Measurements from ENCODE around the gene ANKRD28. TPM values are rescaled to one million over a fixed set of nuclear protein-coding genes. Genes with fewer than 3 reads are reported as not detected.
"Not testable (repeated sequence)": the region's sequence is repeated elsewhere in the genome, so short reads cannot be mapped to it uniquely, and the experiment has no call there.

ANKRD28 gene
- total RNA-seq, 4 donors from 2014 or later = 97.1 to 121 (median 105) TPM

DNA sequence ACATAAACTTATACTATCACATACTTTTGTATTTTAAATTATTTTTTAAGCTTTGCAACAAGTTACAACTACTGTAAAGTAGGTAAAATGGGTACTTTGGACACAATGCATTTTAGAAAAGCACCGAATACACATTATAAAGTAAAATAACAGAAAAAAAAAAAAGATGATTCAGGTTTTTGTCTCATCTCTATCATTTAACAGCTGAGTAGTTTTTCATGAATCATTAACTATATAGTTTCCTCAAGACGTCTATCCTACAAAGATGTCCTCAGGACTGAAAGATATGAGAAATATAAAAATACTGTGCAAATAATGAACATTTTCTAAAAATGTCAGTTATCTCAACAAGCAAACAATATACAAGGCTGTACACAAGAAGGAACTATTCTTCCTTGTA lies 46.9 kb downstream of the ANKRD28 start:
- H3K27me3 ChIP-seq = no peaks in the 10 kb centered on the region
- in situ Hi-C loops (cut with MboI; ENCODE audit: low sequenced_read_pairs in 4 of 4) (no loop called here), intact Hi-C loops (cut with DNase I; ENCODE audit: low total_unique reads) (no loop called here)
- DNase-seq (no peak), ATAC-seq (no peak)
- peak overlapping the region in 1 of 4 donors; percentile 86 for H3K27ac ChIP-seq
- peaks cover 0 to 13% of the 10 kb centered on the region in 2 donors for H3K36me3 ChIP-seq
- TF ChIP-seq CTCF (IDR thresholded peaks at IDR 0.05 in 4 of 5, conservative IDR thresholded peaks at IDR 0.05 in 1 of 5) = no peak
- TF ChIP-seq POLR2A (IDR thresholded peaks at IDR 0.05) = no peak
- H3K9me3 ChIP-seq = no peaks in the 10 kb centered on the region
- H3K4me1 ChIP-seq = peaks cover 9 to 22% of the 10 kb centered on the region in 2 donors
- H3K4me3 ChIP-seq = no peak overlapping the region

DNA sequence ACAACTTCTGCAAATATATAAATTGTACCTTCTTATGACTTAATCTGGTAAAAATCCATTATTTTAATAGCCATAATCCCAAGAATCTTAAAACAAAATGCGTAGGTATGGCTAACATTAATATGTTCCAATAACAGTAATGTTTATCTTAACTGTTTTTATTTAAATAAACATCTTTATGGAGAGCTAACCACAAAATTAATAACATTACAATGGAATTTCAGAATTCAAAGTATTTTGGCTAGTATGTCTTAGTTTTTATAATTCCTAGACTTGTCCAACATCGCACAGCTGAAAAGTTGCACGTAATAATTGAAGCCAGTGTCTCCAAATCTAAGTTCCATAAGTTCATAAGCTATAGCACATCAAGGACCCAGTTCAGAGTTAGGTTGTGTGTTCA lies 47.6 kb downstream of the ANKRD28 start:
- Histone ChIP-seq H3K36me3 (peaks cover 0 to 13% of the 10 kb centered on the region in 2 donors), H3K4me3 (no peak overlapping the region), H3K27me3 (no peaks in the 10 kb centered on the region), H3K9me3 (no peaks in the 10 kb centered on the region), H3K27ac (peak overlapping the region in 1 of 4 donors; percentile 86), H3K4me1 (peaks cover 11 to 24% of the 10 kb centered on the region in 2 donors)
- ATAC-seq = no peak
- DNase-seq = no peak
- intact Hi-C loops (cut with DNase I; ENCODE audit: low total_unique reads) (no loop called here), in situ Hi-C loops (cut with MboI; ENCODE audit: low sequenced_read_pairs in 4 of 4) (no loop called here)
- TF ChIP-seq CTCF (IDR thresholded peaks at IDR 0.05 in 4 of 5, conservative IDR thresholded peaks at IDR 0.05 in 1 of 5) (no peak), POLR2A (IDR thresholded peaks at IDR 0.05) (no peak)

DNA sequence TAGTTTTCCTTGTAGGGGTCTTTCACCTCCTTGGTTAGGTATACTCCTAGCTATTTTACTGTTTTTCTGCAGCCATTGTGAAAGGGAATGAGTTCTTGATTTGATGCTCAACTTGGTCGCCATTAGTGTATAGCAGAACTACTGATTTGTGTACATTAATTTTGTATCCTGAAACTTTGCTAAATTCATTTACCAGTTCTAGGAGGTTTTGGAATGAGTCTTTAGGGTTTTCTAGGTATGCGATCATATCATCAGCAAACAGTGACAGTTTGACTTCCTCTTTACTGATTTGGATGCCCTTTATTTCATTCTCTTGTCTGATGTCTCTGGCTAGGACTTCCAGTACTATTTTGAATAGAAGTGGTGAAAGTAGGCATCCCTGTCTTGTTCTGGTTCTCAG lies 51.9 kb downstream of the ANKRD28 start:
- ATAC-seq; H3K4me3 ChIP-seq; intact Hi-C loops (cut with DNase I; ENCODE audit: low total_unique reads); in situ Hi-C loops (cut with MboI; ENCODE audit: low sequenced_read_pairs in 4 of 4); H3K9me3 ChIP-seq; H3K27me3 ChIP-seq; DNase-seq: not testable (repeated sequence)
- Histone ChIP-seq H3K4me1 (peaks cover 7 to 12% of the 10 kb centered on the region in 2 donors), H3K36me3 (peaks cover 0 to 13% of the 10 kb centered on the region in 2 donors), H3K27ac (peak overlapping the region in 1 of 4 donors; percentile 66)

GRCh38 chr3:15744176-15744575 lies 53.6 kb downstream of the ANKRD28 start:
- no peaks in the 10 kb centered on the region for H3K9me3 ChIP-seq
- no peak overlapping the region for H3K4me3 ChIP-seq
- H3K27ac ChIP-seq = peak overlapping the region in 2 of 4 donors; percentile 37 to 66
- in situ Hi-C loops (cut with MboI; ENCODE audit: low sequenced_read_pairs in 4 of 4) (no loop called here), intact Hi-C loops (cut with DNase I; ENCODE audit: low total_unique reads) (no loop called here)
- H3K36me3 ChIP-seq = peaks cover 0 to 9% of the 10 kb centered on the region in 2 donors
- TF ChIP-seq CTCF (IDR thresholded peaks at IDR 0.05 in 4 of 5, conservative IDR thresholded peaks at IDR 0.05 in 1 of 5) = no peak
- TF ChIP-seq POLR2A (IDR thresholded peaks at IDR 0.05) = no peak
- H3K27me3 ChIP-seq = no peaks in the 10 kb centered on the region
- peaks cover 7 to 12% of the 10 kb centered on the region in 2 donors for H3K4me1 ChIP-seq
- DNase-seq (no peak), ATAC-seq (no peak)

DNA sequence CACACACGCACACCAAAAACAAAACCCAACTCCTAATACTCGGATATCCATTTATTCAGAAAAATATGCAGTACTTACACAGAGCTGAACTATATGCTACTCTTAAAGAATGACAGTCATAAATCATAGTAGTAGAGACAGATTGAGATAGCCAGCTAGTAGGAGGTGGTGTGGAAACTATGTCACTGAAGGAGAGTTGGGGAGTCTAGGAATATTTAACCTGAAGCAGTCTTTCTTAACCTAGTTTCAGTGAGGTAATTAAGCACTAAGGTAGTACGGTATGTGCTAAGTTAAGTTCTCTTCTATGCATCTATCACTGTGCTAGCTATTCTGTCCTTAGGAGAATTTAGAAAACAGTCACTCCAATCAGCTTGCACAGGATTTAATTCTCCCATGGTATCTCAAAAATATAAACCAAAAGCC lies 54.2 kb downstream of the ANKRD28 start:
- no peaks in the 10 kb centered on the region for H3K9me3 ChIP-seq
- in situ Hi-C loops (cut with MboI; ENCODE audit: low sequenced_read_pairs in 4 of 4) (no loop called here), intact Hi-C loops (cut with DNase I; ENCODE audit: low total_unique reads) (no loop called here)
- peak overlapping the region in 2 of 4 donors; percentile 37 to 66 for H3K27ac ChIP-seq
- peaks cover 7 to 12% of the 10 kb centered on the region in 2 donors for H3K4me1 ChIP-seq
- DNase-seq = no peak
- H3K4me3 ChIP-seq = no peak overlapping the region
- H3K36me3 ChIP-seq = peaks cover 0 to 11% of the 10 kb centered on the region in 2 donors
- H3K27me3 ChIP-seq = no peaks in the 10 kb centered on the region
- no peak for TF ChIP-seq CTCF (IDR thresholded peaks at IDR 0.05 in 4 of 5, conservative IDR thresholded peaks at IDR 0.05 in 1 of 5)
- TF ChIP-seq POLR2A (IDR thresholded peaks at IDR 0.05) = no peak
- peak in 1 of 2 donors; percentile 26 for ATAC-seq

DNA sequence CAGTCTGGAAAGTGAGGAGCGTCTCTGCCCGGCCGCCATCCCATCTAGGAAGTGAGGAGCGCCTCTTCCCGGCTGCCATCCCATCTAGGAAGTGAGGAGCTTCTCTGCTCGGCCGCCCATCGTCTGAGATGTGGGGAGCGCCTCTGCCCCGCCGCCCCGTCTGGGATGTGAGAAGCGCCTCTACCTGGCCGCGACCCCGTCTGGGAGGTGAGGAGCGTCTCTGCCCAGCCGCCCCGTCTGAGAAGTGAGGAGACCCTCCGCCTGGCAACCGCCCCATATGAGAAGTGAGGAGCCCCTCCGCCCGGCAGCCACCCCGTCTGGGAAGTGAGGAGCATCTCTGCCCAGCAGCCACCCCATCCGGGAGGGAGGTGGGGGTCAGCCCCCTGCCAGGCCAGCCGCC lies 55.5 kb downstream of the ANKRD28 start:
- H3K4me1 ChIP-seq = peaks cover 7 to 12% of the 10 kb centered on the region in 2 donors
- ATAC-seq; intact Hi-C loops (cut with DNase I; ENCODE audit: low total_unique reads); H3K4me3 ChIP-seq; DNase-seq; H3K9me3 ChIP-seq; H3K27ac ChIP-seq; H3K27me3 ChIP-seq; in situ Hi-C loops (cut with MboI; ENCODE audit: low sequenced_read_pairs in 4 of 4); H3K36me3 ChIP-seq: not testable (repeated sequence)

DNA sequence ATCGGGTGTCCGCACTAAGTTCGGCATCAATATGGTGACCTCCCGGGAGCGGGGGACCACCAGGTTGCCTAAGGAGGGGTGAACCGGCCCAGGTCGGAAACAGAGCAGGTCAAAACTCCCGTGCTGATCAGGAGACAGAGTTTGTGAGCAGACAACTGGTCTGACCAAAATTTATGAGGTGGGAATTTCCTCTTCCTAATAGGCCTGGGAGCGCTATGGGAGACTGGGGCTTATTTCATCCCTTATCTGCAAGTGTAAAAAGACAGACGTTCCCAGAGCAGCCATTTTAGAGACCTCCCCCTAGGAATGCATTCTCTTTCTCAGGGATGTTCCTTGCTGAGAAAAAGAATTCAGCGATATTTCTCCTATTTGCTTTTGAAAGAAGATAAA lies 59.2 kb downstream of the ANKRD28 start:
- H3K4me3 ChIP-seq; DNase-seq; ATAC-seq; H3K27ac ChIP-seq; in situ Hi-C loops (cut with MboI; ENCODE audit: low sequenced_read_pairs in 4 of 4); H3K27me3 ChIP-seq; intact Hi-C loops (cut with DNase I; ENCODE audit: low total_unique reads); H3K9me3 ChIP-seq; H3K4me1 ChIP-seq: not testable (repeated sequence)
- peaks cover 0 to 22% of the 10 kb centered on the region in 2 donors for H3K36me3 ChIP-seq

Measured in gastrocnemius medialis (tissue), 4 donors.